Erythroblast (primary cell): ENCODE data around the gene HSF2BP.

Experiments used
- GATA1 ChIP-seq: IDR thresholded peaks from 2 replicates; pipeline ENCODE4 v1.6.1; 2011; ENCODE audit warnings: low read depth, mild to moderate bottlenecking, control low read depth, low read length, moderate library complexity
- POLR2A ChIP-seq: IDR thresholded peaks from 2 replicates; pipeline ENCODE4 v1.6.1; 2011; ENCODE audit warnings: mild to moderate bottlenecking, low read length

DNA sequence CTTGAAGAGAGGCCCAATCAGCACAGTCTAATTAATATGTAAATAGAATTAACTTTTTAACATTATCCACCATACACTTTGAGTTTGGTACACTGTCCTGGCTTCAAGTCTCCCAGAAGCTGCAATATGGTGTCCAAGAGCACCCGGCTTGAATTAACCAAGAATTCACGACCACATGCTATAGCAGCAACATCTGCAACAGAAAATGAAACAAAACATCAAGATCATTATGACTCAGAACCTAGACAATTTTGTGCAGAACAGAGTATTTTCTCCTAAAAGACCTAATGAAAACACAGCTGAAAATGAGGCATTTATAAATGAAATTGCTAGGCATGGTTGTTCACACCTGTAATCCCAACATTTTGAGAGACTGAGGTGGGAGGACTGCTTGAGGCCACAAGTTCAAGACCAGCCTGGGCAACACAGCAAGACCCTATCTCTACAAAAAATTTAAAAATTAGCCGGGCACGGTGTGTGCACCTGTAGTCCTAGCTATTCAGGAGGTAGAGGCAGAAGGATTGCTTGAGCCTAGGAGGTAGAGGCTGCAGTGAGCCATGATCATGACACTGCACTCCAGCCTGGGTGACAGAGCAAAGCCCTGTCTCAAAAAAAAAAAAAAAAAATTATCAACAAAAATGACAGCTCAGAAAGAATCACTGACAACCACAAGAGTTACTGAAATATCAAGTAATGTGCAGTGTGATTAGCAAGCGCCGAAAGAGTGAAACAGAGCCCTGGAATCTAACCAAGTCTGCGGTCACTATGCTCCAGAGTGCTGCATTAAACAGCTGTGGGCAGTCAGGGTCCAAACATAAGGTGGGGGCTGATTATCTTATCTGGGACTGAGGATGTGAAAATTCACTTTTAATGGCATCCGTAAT, 45.3 kb downstream of the HSF2BP start:
- no peak for TF ChIP-seq POLR2A
- TF ChIP-seq GATA1 = no peak
